ENCODE measurements around the gene ARHGAP28. TPM values are rescaled to one million over a fixed set of nuclear protein-coding genes. Genes with fewer than 3 reads are reported as not detected.

ARHGAP28 gene
- polyA plus RNA-seq, 1 donor from 2014 or later: 9.8 TPM

DNA sequence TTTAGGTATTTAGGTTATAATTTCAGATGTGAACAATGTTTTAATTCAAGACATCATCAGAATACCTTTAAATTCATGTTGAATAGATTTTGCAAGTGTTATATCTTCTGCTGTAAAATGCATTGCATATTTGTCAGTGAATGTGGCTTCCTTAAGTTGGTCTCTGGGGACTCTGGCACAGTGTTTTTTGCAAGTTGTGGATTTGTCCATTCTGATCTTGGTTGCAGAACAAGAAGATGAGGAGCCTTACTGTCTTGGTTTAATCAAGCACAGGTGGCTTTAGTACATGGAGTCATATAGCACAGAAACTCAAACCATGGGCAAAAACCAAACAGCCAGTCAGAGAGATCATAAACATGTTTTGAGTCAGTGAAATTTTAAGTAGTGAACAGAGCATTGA is 135.7 kb downstream of the ARHGAP28 start:
- H3K9me3 ChIP-seq (ENCODE audit: low read length): no peaks in the 10 kb centered on the region
- no peak overlapping the region for H3K9ac ChIP-seq (ENCODE audit: low read length)
- H3K4me3 ChIP-seq (ENCODE audit: low read length): no peak overlapping the region
- H3K36me3 ChIP-seq (ENCODE audit: insufficient read depth, low read length): peaks cover 3% of the 10 kb centered on the region
- H3K27ac ChIP-seq (ENCODE audit: low read length): no peak overlapping the region
- no peaks in the 10 kb centered on the region for H3K9me2 ChIP-seq (ENCODE audit: insufficient read depth, low read length)
- no peaks in the 10 kb centered on the region for H3K27me3 ChIP-seq (ENCODE audit: insufficient read depth, low read depth, low read length)
- no peak for TF ChIP-seq EP300 (conservative IDR thresholded peaks at IDR 0.05; ENCODE audit: poor library complexity, severe bottlenecking)
- TF ChIP-seq POLR2AphosphoS5 (IDR thresholded peaks at IDR 0.05): no peak
- TF ChIP-seq RAD21 (conservative IDR thresholded peaks at IDR 0.05): no peak
- no peak for TF ChIP-seq SMC3 (conservative IDR thresholded peaks at IDR 0.05; ENCODE audit: poor library complexity)
- TF ChIP-seq EZH2 (IDR thresholded peaks at IDR 0.05; ENCODE audit: borderline replicate concordance, insufficient read depth, low read length, poor library complexity, severe bottlenecking): no peak
- no peak for TF ChIP-seq MXI1 (conservative IDR thresholded peaks at IDR 0.05; ENCODE audit: poor library complexity, severe bottlenecking)
- no peak for TF ChIP-seq TAF1 (IDR thresholded peaks at IDR 0.05; ENCODE audit: low read depth)
- TF ChIP-seq, protein P1, sequence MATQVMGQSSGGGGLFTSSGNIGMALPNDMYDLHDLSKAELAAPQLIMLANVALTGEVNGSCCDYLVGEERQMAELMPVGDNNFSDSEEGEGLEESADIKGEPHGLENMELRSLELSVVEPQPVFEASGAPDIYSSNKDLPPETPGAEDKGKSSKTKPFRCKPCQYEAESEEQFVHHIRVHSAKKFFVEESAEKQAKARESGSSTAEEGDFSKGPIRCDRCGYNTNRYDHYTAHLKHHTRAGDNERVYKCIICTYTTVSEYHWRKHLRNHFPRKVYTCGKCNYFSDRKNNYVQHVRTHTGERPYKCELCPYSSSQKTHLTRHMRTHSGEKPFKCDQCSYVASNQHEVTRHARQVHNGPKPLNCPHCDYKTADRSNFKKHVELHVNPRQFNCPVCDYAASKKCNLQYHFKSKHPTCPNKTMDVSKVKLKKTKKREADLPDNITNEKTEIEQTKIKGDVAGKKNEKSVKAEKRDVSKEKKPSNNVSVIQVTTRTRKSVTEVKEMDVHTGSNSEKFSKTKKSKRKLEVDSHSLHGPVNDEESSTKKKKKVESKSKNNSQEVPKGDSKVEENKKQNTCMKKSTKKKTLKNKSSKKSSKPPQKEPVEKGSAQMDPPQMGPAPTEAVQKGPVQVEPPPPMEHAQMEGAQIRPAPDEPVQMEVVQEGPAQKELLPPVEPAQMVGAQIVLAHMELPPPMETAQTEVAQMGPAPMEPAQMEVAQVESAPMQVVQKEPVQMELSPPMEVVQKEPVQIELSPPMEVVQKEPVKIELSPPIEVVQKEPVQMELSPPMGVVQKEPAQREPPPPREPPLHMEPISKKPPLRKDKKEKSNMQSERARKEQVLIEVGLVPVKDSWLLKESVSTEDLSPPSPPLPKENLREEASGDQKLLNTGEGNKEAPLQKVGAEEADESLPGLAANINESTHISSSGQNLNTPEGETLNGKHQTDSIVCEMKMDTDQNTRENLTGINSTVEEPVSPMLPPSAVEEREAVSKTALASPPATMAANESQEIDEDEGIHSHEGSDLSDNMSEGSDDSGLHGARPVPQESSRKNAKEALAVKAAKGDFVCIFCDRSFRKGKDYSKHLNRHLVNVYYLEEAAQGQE (IDR thresholded peaks at IDR 0.05; ENCODE audit: borderline replicate concordance): no peak
- TF ChIP-seq, protein P2, sequence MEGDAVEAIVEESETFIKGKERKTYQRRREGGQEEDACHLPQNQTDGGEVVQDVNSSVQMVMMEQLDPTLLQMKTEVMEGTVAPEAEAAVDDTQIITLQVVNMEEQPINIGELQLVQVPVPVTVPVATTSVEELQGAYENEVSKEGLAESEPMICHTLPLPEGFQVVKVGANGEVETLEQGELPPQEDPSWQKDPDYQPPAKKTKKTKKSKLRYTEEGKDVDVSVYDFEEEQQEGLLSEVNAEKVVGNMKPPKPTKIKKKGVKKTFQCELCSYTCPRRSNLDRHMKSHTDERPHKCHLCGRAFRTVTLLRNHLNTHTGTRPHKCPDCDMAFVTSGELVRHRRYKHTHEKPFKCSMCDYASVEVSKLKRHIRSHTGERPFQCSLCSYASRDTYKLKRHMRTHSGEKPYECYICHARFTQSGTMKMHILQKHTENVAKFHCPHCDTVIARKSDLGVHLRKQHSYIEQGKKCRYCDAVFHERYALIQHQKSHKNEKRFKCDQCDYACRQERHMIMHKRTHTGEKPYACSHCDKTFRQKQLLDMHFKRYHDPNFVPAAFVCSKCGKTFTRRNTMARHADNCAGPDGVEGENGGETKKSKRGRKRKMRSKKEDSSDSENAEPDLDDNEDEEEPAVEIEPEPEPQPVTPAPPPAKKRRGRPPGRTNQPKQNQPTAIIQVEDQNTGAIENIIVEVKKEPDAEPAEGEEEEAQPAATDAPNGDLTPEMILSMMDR (IDR thresholded peaks at IDR 0.05; ENCODE audit: poor library complexity, severe bottlenecking): no peak
- no peaks in the 10 kb centered on the region for H3K79me2 ChIP-seq (replicated peaks; ENCODE audit: insufficient read depth, low read length)
- H2AFZ ChIP-seq (ENCODE audit: low read depth, low read length): no peak overlapping the region
- H3F3A ChIP-seq (ENCODE audit: insufficient read depth, low read length, poor library complexity, severe bottlenecking): no peaks in the 10 kb centered on the region
- no peaks in the 10 kb centered on the region for H4K20me1 ChIP-seq (ENCODE audit: insufficient read depth)
- no peak overlapping the region for H3K4me2 ChIP-seq (ENCODE audit: low read length)

DNA sequence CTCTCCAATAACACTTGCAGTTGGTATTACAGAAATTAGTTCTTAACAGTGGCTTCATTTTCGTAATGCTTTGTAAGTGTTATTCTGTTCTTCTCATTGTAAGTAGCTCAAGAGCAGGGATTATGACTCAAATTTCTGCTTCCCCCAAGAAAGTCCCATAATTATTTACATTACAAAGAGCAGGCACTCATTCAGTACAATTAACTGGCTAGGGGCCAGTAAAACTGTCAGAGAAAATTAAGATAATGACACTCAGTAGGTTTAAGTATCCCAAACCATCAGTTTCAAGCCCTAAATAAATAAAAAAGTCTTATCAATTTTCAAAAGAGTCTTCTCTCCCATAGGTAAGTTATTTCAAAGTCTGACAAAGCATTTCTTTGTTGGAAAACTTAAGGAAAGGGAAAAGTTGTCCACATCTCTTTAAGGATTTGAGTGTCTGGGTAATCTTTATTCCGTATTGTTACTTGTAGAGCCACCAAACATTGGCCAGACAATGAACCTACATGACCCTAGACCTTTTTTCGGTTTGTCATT is 137.1 kb downstream of the ARHGAP28 start:
- Histone ChIP-seq H3K27ac (ENCODE audit: low read length) (no peak overlapping the region), H2AFZ (ENCODE audit: low read depth, low read length) (no peak overlapping the region)

More for the DNA sequence above, 137.1 kb downstream of the ARHGAP28 start:
- H4K20me1 ChIP-seq (ENCODE audit: insufficient read depth): no peaks in the 10 kb centered on the region
- no peak overlapping the region for H3K9ac ChIP-seq (ENCODE audit: low read length)
- H3K4me3 ChIP-seq (ENCODE audit: low read length): no peak overlapping the region
- TF ChIP-seq, protein P2 (IDR thresholded peaks at IDR 0.05; ENCODE audit: poor library complexity, severe bottlenecking): no peak
- no peak for TF ChIP-seq MXI1 (conservative IDR thresholded peaks at IDR 0.05; ENCODE audit: poor library complexity, severe bottlenecking)
- no peak for TF ChIP-seq TAF1 (IDR thresholded peaks at IDR 0.05; ENCODE audit: low read depth)
- TF ChIP-seq EZH2 (IDR thresholded peaks at IDR 0.05; ENCODE audit: borderline replicate concordance, insufficient read depth, low read length, poor library complexity, severe bottlenecking): no peak
- no peak for TF ChIP-seq POLR2AphosphoS5 (IDR thresholded peaks at IDR 0.05)
- TF ChIP-seq, protein P1 (IDR thresholded peaks at IDR 0.05; ENCODE audit: borderline replicate concordance): no peak
- no peak for TF ChIP-seq EP300 (conservative IDR thresholded peaks at IDR 0.05; ENCODE audit: poor library complexity, severe bottlenecking)
- no peak for TF ChIP-seq SMC3 (conservative IDR thresholded peaks at IDR 0.05; ENCODE audit: poor library complexity)
- TF ChIP-seq RAD21 (conservative IDR thresholded peaks at IDR 0.05): no peak
- H3K36me3 ChIP-seq (ENCODE audit: insufficient read depth, low read length): peaks cover 3% of the 10 kb centered on the region
- H3K9me3 ChIP-seq (ENCODE audit: low read length): no peaks in the 10 kb centered on the region
- no peaks in the 10 kb centered on the region for H3K27me3 ChIP-seq (ENCODE audit: insufficient read depth, low read depth, low read length)
- H3K4me2 ChIP-seq (ENCODE audit: low read length): no peak overlapping the region
- H3K79me2 ChIP-seq (replicated peaks; ENCODE audit: insufficient read depth, low read length): no peaks in the 10 kb centered on the region
- H3K9me2 ChIP-seq (ENCODE audit: insufficient read depth, low read length): no peaks in the 10 kb centered on the region
- H3F3A ChIP-seq (ENCODE audit: insufficient read depth, low read length, poor library complexity, severe bottlenecking): no peaks in the 10 kb centered on the region

Data from neural cell (in vitro differentiated cells).